Measurements from ENCODE around the gene WHRN.
A peak's percentile ranks its signal among the peaks of the same experiment; 100 is the strongest.

Gene WHRN

GRCh38 chr9:114418053-114418452 lies 87.2 kb downstream of the WHRN start:
- DNase-seq (ENCODE audit: low read depth): no peak

- peak; percentile 69 for DNase-seq (ENCODE audit: low read depth)
Observed at GRCh38 chr9:114417511-114417910, 87.8 kb downstream of the WHRN start.

GRCh38 chr9:114416906-114417305 lies 88.4 kb downstream of the WHRN start:
- no peak for DNase-seq (ENCODE audit: low read depth)

- DNase-seq (ENCODE audit: low read depth): no peak
Observed at GRCh38 chr9:114416290-114416689, 89.0 kb downstream of the WHRN start.

GRCh38 chr9:114414346-114414745 lies 90.9 kb downstream of the WHRN start:
- no peak for DNase-seq (ENCODE audit: low read depth)

- DNase-seq (ENCODE audit: low read depth): no peak
Observed at GRCh38 chr9:114413861-114414301, 91.4 kb downstream of the WHRN start.

- no peak for DNase-seq (ENCODE audit: low read depth)
Observed at GRCh38 chr9:114412048-114412683, 93.1 kb downstream of the WHRN start.

- DNase-seq (ENCODE audit: low read depth): no peak
Observed at GRCh38 chr9:114411452-114411851, 93.8 kb downstream of the WHRN start.

- DNase-seq (ENCODE audit: low read depth): no peak
Observed at GRCh38 chr9:114410910-114411309, 94.4 kb downstream of the WHRN start.

GRCh38 chr9:114409842-114410241 lies 95.4 kb downstream of the WHRN start:
- DNase-seq (ENCODE audit: low read depth): no peak

- DNase-seq (ENCODE audit: low read depth): peak; percentile 91
Observed at GRCh38 chr9:114409103-114409780, 96.0 kb downstream of the WHRN start.

GRCh38 chr9:114408645-114409044 lies 96.6 kb downstream of the WHRN start:
- DNase-seq (ENCODE audit: low read depth): no peak

GRCh38 chr9:114407889-114408288 lies 97.4 kb downstream of the WHRN start:
- no peak for DNase-seq (ENCODE audit: low read depth)

- no peak for DNase-seq (ENCODE audit: low read depth)
Observed at GRCh38 chr9:114406441-114406840, 98.8 kb downstream of the WHRN start.

GRCh38 chr9:114405294-114406034 lies 99.8 kb downstream of the WHRN start:
- DNase-seq (ENCODE audit: low read depth): peak; percentile 85

- no peak for DNase-seq (ENCODE audit: low read depth)
Observed at GRCh38 chr9:114404531-114404930, 100.7 kb downstream of the WHRN start.

- no peak for DNase-seq (ENCODE audit: low read depth)
Observed at GRCh38 chr9:114403153-114403756, 102.0 kb downstream of the WHRN start.

- no peak for DNase-seq (ENCODE audit: low read depth)
Observed at GRCh38 chr9:114401344-114401743, 103.9 kb downstream of the WHRN start.

GRCh38 chr9:114400772-114401171 lies 104.5 kb downstream of the WHRN start:
- no peak for DNase-seq (ENCODE audit: low read depth)

GRCh38 chr9:114400219-114400618 lies 105.1 kb downstream of the WHRN start:
- no peak for DNase-seq (ENCODE audit: low read depth)

GRCh38 chr9:114399381-114399780 lies 105.9 kb downstream of the WHRN start:
- DNase-seq (ENCODE audit: low read depth): no peak

- peak; percentile 94 for DNase-seq (ENCODE audit: low read depth)
Observed at GRCh38 chr9:114397848-114398605, 107.2 kb downstream of the WHRN start.
